ENCODE results near the gene MBD5.

Gene MBD5

DNA sequence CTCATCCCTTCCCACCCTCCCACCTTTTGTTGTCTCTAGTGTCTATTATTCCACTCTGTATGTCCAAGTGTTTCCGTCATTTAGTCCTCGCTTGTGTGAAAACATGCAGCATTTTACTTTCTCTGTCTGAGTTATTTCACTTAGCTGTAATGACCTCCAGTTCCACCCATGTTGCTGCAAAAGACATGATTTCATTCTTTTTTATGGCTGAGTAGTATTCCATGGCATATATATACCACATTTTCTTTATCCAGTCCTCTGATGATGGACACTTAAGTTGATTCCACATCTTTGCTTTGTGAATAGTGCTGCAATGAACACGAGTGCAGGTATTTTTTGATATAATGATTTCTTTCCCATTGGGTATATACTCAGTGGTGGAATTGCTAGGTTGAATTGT lies 296.7 kb downstream of the MBD5 start:
- no peak for DNase-seq

DNA sequence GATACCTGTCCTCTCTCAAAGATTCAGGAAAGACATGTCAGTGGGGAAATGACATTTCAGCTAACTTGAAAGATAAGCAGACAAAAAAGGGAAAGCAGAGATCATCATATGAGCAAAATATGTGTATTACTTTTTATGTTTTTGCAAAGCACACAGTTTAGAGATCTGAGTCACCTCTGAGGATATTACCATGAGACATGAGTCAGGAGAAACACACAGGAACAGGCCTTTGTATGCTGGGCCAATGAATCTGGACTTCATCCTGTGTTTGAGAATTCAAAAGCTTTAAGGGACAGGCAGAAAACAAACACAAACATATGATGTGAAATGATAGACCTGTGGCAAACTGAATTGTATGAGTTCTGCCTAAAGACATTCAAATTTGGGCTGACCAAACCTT lies 317.6 kb downstream of the MBD5 start:
- DNase-seq, result no peak

DNA sequence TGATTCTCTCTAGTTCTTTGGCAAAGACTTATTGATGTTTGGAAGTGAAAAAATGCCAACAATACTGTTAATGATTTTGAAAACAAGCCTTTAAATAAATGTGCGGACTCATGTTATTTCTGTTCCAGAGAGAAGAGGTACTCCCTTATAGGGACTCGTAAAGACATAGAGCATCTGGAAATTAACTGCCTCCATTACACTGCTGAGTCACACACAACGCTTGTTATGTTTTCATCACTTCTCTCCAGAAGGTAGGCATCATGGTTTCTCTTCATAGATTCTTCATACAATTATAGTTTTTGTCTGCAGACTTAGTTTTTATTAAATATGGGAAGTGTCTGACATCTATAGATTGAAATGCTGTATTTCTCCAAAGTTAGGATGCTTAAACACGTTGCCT lies 321.2 kb downstream of the MBD5 start:
- DNase-seq, result no peak

DNA sequence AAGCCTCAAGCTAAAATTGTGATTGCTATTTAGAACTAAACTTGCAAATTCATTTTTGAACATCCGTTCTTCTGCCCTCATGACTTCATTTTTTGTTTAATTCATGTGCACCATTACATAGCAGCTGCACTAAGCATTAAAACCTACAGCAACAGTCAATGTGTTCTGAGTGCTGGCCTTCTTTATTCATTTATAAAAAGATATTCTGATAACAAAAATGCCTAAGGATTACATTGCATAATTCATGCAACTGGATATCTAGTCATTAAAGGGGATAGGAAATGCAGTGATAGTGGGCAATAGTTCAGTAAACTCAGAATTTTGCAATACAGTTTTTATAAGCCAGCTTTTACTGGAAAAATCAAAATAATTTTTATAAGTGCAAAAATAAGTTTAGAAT lies 329.3 kb downstream of the MBD5 start:
- DNase-seq, result no peak

DNA sequence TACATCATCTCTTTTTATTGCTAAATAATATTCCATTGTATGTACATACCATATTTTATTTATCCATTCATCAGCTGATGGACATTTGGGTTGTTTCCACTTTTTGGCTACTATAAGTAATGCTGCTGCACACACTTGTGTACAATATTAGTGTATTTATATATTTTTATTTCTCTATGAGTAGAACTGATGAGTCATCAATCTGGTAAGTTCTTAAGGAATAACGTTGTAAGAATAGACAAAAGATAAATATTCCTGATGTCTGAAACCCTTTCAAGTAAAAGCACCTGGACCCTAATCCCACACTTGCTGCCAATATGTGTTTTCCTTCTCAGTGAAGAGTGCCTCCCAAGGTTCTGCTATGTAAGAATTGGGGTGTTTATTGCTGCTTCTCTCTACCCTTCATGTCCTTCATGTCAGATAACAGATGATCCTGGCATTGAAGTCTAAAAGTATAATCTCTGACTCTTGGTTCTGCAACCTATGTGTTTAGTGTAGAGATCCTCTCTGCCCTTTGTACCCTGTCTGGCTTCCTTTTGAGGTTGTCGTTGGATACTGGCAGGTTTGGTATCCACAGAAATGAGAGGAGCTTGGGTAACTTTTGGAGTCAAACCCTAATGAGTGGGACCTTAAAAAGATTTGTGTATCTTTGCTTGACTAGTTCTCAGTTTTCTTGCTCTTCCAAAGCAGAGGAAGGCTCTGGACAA lies 330.7 kb downstream of the MBD5 start:
- DNase-seq, result no peak

DNA sequence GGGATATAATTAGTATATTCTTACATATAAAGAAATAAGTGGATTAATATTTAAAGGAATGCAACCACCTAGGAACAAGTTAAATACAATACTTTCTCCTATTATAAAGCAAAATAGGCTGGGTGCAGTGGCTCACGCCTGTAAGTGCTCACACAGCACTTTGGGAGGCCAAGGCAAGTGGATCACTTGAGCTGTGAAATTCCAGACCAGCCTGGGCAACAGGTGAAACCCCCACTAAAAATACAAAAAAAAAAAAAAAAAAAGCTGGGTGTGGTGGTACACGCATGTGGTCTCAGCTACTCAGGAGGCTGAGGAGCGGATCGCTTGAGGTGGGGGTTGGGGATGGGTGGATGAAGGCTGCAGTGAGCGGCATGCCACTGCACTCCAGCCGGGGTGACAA lies 337.5 kb downstream of the MBD5 start:
- no peak for DNase-seq

DNA sequence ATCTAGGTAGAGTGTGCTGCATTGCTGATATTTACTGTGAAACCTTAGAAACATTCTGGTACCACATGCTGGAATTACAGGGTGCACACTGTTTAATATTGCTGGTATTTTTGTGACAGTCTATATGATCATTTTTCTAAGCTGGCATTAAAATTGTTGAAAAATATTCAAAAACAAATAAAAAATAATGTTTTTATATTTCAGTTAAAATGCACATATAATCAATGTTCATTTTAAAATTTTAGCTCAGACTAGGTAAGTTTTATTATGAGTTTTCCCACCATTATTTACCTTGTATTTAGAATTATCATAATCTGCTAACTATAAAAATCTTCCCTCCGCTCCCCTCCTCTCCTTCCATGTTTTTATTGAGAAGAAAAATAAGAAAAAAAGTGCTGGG lies 339.8 kb downstream of the MBD5 start:
- DNase-seq, result no peak

DNA sequence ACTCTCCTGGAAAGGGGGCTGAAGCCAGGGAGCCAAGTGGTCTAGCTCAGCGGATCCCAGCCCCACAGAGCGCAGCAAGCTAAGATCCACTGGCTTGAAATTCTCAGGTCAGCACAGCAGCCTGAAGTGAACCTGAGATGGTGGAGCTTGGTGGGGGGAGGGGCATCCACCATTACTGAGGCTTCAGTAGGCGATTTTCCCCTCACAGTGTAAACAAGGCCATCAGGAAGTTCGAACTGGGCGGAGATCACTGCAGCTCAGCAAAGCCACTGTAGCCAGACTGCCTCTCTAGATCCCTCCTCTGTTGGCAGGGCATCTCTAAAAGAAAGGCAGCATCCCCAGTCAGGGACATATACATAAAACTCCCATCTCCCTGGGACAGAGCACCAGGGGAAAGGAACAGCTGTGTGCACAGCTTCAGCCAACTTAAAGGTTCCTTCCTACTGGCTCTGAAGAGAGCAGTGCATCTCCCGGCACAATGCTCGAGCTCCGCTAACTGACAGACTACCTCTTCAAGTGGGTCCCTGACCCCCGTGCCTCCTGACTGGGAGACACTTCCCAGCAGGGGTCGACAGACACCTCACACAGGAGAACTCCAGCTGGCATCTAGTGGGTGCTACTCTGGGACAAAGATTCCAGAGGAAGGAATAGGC lies 341.4 kb downstream of the MBD5 start:
- no peak for DNase-seq

DNA sequence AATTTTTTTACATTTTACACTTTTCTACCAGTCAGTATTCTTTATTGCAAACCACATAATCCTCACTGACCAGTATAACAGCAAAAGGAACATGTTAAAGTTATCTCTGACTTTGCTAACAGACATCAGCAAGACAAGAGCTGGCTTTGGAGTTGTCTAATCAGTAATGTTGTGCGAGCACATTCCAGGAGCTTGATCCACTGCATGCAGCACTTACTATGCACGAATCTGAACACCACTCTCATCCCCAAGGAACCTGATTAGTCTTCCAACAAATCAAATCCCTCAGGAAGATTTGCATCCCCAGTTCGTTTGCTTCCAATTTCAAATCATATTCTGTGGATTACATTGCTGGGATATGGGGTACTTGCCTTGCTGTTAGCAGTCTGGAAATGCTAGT lies 354.3 kb downstream of the MBD5 start:
- no peak for DNase-seq

DNA sequence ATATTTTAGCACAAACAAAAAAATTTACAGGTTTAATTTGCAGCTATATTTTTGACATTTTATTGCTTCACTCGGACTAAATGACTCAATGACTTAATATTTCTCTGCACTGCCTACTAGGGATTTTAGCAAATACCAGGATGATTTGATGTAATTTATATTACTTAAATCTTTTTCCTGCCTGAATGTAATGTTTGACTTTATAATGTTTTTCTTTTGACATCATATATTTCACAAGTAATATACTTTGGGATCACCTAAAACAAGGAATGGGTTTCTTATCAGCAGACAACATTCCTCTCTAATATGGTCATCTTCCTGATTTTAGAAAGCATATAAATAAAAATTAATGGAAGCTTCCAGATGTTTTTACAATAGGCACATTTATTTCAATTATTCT lies 370.4 kb downstream of the MBD5 start:
- DNase-seq, result no peak

DNA sequence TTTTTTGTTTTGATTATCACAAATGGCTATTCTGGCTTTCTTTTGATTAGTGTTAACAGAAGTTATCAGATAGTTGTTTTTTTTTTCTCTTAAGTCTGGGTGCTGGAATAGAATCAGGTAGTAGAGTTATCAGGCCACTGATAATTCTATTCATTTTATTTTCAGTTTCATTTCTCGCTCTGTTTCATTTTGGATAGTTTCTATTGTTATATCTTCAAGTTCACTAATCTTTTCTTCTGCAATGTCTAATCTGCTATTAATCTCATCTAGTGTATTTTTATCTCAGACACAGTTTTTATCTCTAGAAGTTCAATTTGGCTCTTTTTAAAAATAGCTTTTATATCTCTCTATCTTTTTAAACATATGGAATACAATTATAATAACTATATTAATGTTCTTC lies 381.9 kb downstream of the MBD5 start:
- no peak for DNase-seq

DNA sequence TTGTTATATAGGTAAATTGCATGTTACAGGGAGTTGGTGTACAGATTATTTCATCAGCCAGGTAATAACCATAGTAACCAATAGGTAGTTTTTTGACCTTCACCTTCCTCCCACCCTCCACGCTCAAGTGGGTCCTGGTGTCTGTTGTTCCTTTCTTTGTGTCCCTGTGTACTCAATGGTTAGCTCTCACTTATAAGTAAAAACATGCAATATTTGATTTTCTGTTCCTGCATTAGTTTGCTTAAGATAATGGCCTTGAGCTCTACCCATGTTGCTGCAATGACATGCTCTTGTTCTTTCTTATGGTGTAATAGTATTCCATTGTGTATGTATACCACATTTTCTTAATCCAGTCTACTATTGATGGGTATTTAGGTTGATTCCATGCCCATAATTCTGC lies 390.0 kb downstream of the MBD5 start:
- no peak for DNase-seq

DNA sequence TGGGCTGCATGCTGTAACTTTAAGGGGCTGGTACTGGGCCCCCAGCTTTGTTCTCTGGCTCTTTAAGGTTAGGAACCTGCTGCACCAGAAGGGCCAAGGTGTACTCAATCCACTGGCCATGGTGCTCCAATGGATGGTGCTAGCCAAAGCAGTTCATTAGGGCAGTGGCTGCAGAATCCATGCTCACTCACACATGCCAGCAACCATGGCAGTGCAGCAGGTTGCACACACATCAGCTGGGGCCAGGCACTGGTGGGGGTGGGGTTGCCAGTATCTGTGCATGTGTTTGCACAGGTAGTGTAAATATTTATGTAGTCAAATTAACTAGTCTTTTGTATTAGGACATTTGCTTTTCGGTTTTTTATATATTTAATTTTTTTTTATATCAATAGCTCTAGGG lies 395.4 kb downstream of the MBD5 start:
- DNase-seq, result no peak

DNA sequence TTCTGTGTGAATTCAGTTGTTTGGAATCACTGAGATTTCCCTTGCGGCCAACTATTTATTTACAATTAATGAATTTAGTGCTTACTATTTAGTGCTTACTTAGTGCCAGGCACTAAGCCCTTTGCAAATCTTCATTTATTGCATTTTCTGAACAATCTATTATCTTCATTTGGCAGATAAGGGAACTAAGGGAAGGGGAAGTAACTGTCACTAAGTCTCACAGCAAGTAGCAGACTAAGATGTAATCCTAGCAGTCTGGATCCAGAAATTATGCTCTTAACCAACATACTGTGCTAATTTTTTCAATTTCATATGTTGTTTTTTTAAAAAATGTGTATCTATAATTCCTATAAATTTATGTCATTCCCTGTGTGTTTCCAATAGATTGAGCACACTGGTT lies 409.2 kb downstream of the MBD5 start:
- no peak for DNase-seq

DNA sequence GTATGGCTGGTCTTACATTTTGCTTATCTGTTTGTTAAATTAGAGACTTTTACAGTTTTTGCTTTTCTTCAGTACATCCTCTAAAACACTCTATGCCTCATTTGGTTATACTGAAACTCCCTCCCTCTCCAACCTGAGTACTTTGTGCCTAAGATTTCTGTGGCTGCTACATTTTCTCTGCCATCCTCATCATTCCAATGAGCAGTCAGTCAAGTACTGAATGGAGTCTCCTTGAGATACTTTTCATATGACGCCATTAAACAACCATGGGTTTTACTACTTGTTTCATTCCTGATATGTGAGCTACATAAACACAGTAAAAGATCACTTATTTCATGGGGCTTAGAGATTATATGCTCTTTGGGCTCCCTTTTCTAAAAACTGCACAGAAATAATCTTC lies 427.0 kb downstream of the MBD5 start:
- DNase-seq, result no peak

DNA sequence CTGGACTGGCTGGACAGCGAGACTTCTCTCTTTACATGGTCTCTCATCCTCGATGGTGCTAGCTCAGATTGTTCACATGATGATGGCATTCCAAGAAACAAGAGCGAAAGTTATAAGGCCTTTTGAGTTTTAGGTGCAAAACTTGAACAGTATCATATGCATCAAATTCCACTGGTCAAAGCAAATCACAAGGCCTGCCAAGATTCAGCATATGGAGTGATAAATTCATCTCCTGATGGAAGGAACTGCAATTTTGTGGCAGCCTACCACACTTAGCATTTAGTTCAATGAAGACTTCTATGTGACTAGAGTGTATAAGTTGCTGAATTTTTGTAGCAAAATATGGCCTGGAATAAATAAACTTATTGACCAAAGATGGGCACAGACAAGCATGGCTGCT lies 429.6 kb downstream of the MBD5 start:
- no peak for DNase-seq

DNA sequence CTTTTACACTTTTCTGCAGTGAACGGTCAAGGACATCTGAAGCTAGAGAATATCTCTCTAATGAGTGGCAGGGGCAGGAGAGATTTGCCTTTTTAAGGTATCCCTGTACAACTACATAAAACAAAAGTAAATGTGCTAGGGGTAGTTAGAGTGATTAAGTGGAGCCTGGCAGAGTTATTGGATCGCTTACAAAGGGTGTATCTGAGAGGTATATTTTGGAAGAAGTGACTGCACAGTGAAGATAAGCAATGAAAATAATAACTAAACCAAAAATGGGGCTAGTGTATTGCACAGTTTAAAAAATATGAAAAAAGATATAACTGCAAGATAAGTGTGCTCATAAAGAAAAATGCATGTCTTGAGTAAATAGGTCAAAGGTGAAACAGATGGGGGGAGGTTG lies 430.2 kb downstream of the MBD5 start:
- DNase-seq, result no peak

DNA sequence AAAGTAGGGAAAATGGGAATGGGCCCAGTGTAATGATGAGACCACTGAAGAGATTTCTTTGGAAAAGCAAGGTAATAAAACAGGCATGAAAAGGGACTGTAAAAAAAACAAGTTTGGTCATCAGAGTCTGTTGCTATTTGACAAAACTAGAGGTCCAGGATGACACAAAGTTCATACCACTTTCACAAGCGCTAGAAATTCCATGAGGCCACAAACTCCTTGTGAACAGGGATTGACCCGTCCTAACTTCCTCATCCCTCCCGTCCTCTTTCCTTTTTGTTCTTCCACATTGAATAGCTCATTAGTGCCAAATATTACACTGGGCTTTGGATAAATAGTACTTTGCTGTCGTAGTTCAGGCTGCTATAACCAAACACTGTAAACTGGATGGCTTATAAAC lies 434.9 kb downstream of the MBD5 start:
- no peak for DNase-seq

DNA sequence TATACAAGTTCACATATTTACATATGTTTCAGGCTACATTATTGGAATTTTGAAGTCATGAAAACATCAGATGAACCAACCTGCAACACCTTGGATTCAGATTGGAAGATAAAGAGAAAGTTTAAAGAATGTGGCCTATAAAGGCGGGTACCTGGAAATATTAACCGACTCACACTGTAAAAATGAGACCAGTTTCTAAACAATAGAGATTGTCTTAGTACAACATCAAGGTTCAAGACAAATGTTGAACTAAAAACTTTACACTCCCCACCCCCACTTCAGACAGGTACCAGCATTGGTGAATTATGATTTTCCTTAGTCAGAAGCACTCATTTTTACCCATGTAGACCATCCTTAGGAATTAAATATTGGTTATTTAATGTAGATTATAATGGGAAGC lies 437.3 kb downstream of the MBD5 start:
- no peak for DNase-seq

DNA sequence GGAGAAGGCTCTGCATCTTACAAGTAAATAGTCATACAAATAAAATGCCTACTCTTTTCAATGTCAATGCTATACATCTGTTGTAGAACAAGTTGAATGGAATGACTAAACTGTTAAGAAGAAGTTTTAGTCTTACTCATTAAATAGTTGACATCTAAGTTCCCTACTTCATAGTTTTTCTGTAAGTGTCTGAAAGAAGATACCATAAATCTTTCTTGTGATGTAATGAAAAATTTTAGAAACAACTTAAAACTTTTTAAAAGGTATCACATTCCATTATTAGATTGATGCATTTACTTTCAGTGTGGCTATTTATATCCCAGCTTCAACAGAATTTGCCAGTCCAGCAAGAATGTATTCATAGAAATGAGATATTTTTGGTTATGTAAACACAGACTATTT lies 438.5 kb downstream of the MBD5 start:
- DNase-seq, result no peak

DNA sequence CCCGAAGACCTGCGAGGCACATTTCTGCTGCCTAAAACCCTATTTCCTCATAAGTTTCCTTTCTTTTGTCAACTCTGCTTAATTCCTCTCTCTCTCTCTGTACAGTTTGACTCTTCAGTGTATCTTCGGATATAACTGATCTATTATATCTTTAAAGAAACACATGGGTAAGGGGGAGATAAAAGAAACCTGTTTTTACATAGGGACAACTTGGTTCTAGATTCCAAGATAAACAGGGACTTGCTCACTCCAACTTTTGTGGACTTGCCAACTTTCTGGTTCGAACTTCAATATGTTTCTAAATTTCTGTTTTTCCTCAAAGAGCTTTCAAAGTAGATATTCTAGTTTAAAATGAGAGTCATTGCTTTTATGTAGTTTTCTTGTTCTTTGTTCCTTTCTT lies 441.0 kb downstream of the MBD5 start:
- DNase-seq, result no peak

DNA sequence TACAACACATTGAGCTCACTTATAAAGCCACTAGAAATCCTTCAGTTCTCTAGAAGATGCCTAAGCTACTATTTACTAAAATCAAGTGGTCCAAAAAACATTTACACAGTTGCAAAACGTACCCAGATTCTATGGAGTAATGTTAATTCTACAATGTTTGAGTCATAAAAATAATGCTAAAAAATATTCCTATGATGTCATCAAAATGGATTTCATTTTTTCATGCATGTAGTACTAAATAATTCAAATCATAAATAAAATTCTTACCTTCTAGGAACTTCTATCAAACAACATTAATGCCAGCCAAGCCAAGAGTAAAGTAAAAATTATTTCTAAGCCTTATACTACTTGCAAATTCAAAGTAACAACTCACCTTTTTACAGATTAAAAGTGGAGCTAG lies 454.7 kb downstream of the MBD5 start:
- no peak for DNase-seq

DNA sequence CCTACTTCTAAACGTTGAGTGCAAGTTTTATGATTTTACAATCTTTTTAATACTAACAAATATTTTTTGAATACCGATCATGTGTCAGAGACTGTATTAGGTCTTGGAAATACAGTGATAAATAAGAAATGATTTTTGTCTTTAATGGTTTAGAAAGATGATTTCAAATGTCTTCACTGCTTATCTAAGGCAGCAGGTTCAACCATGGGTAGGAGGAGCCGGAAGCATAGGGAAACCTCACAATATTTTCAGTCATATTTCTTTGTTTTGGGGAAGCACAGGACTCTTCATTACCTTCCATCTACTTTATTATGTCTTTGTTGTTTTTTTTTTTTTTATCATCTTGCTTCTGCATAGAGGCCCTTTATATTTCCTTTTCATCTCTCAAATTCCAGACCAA lies 458.5 kb downstream of the MBD5 start:
- no peak for DNase-seq

DNA sequence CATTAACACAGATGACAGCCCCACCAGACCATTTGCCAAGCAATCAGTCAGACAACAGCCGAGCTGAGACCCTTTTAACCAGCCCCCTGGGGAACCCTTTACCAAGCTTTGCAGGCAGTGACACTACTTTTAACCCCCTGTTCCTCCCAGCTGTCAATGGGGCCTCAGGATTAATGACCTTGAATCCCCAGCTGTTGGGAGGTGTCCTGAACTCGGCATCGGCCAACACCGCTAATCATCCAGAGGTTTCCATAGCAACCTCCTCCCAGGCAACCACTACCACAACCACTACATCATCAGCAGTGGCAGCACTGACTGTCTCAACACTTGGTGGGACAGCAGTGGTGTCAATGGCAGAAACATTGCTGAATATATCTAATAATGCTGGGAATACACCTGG lies 462.8 kb downstream of the MBD5 start:
- DNase-seq, result no peak

DNA sequence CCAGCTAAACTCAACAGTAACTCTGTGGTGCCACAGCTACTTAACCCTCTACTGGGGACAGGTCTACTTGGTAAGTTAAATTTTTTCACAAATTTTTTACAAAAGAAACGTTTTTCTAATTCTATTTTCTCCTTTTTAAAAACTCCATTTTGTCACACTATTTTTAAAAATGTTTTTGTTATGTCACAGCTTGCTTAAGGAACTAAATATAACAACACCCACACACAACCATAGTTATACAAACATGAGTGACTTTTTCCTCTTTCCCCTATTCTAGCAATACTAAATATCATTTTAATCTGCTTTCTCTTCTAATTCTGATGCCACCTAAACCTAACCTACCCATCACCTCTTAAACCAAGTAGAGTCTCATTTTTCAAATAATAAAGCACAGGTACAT lies 463.2 kb downstream of the MBD5 start:
- no peak for DNase-seq

All from stimulated activated naive CD4-positive, alpha-beta T cell (primary cell).